Prostate gland (tissue), 2 donors: ENCODE data around the gene RAD51B. TPM values are rescaled to one million over a fixed set of nuclear protein-coding genes. Genes with fewer than 3 reads are reported as not detected.

Experiments
- DNase-seq: peaks from one replicate; pipeline ENCODE4 v3.0.0-alpha.2; 2019; ENCODE audit warnings: low spot score
- H3K27ac ChIP-seq, 2 donors: fragments of 200-600 bp; sonication (generic); 2 replicates each; pipeline ENCODE4 v1.5.1; 2017 to 2019
- H3K27me3 ChIP-seq: fragments of 200-600 bp; sonication (generic); replicated peaks from 2 replicates; pipeline ENCODE4 v1.5.1; 2019; ENCODE audit not compliant: insufficient read depth
- H3K36me3 ChIP-seq, 2 donors: fragments of 200-600 bp; sonication (generic); 1 replicate in 1 of 2; 2 replicates in 1 of 2; pipeline versions ENCODE4 v1.5.1 to v1.8.1; 2017 to 2019
- H3K4me1 ChIP-seq: fragments of 200-600 bp; sonication (generic); replicated peaks from 2 replicates; pipeline ENCODE4 v1.5.1; 2019
- H3K4me3 ChIP-seq, 2 donors: fragments of 200-600 bp; sonication (generic); 2 replicates each; pipeline ENCODE4 v1.5.1; 2017 to 2019
- H3K9me3 ChIP-seq: fragments of 200-600 bp; sonication (generic); 2 replicates; pipeline ENCODE4 v1.5.1; 2017
- CTCF ChIP-seq, 4 experiments: fragments of 200-600 bp in 2 of 4; fragments of 450-650 bp in 2 of 4; sonication (generic) in 2 of 4; IDR thresholded peaks; 1 replicate in 3 of 4; 2 replicates in 1 of 4; pipeline ENCODE4 v1.5.1; 2016 to 2019; ENCODE audit warnings: antibody characterized with exemption in 4 of 4, mild to moderate bottlenecking in 2 of 4, moderate library complexity in 2 of 4
- POLR2A ChIP-seq: fragments of 450-650 bp; IDR thresholded peaks from one replicate; pipeline ENCODE4 v1.6.1; 2016; ENCODE audit warnings: antibody characterized with exemption, mild to moderate bottlenecking
- POLR2AphosphoS5 ChIP-seq: sonication (generic); formaldehyde crosslinking; IDR thresholded peaks from one replicate; pipeline ENCODE4 v1.6.1; 2017; ENCODE audit warnings: antibody characterized with exemption
- WGBS: methylation state at CpG from one replicate; pipeline ENCODE4 v1.1.5; 2018; 5-methylcytosine and 5-hydroxymethylcytosine counted together
- intact Hi-C: fragments of 100-400 bp; cut with DNase I; formaldehyde crosslinking; loops from one replicate; pipeline ENCODE4 v1.14.2; 2022
- total RNA-seq, 2 donors: library from RNA; depleted of rRNA; stranded (reverse); fragments of >200 nt; gene quantifications; one replicate each; pipeline ENCODE4 v1.1.0, GENCODE V29; 2016

Gene RAD51B
- total RNA-seq, 2 donors from 2014 or later = 14.9 to 35.8 TPM

DNA sequence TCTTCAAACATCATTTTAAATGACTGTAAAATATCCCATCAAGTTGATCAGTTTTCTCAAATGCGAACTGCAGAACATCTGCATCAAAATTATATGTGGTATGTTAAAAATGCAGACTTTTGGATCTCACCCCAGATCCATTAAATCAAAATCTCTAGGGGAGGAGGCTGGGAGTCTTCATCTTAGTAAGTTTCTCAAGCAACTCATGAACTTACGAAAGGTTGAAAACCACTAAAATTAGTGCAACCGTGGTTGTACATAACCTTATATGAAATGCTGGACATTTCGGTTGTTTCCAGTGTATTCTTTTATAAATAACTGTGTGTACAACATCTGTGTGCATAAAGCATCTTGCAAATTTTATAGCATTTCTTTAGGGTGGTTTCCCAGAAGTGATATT is 934.1 kb downstream of the RAD51B start:
- H3K4me1 ChIP-seq = no peaks in the 10 kb centered on the region
- no peak for TF ChIP-seq POLR2A
- TF ChIP-seq POLR2AphosphoS5 = no peak
- TF ChIP-seq CTCF (IDR thresholded peaks at IDR 0.05) = no peak
- no peaks in the 10 kb centered on the region for H3K36me3 ChIP-seq
- H3K27me3 ChIP-seq = no peaks in the 10 kb centered on the region
- no peak for DNase-seq
- no peak overlapping the region for H3K27ac ChIP-seq
- WGBS = 61% methylated on average over 4 of the region's 4 CpGs
- no peaks in the 10 kb centered on the region for H3K9me3 ChIP-seq
- no peak overlapping the region for H3K4me3 ChIP-seq
- intact Hi-C loops = no loop called here

GRCh38 chr14:68755016-68755353 is 935.4 kb downstream of the RAD51B start:
- intact Hi-C loops = no loop called here
- no peak overlapping the region for H3K27ac ChIP-seq
- H3K27me3 ChIP-seq = no peaks in the 10 kb centered on the region
- WGBS = 94% methylated on average over 3 of the region's 3 CpGs
- TF ChIP-seq CTCF (IDR thresholded peaks at IDR 0.05) = no peak
- TF ChIP-seq POLR2A = no peak
- no peak for TF ChIP-seq POLR2AphosphoS5
- DNase-seq = no peak
- H3K4me1 ChIP-seq = no peaks in the 10 kb centered on the region
- no peaks in the 10 kb centered on the region for H3K9me3 ChIP-seq
- H3K36me3 ChIP-seq = no peaks in the 10 kb centered on the region
- H3K4me3 ChIP-seq = no peak overlapping the region

GRCh38 chr14:68756000-68756481 is 936.5 kb downstream of the RAD51B start:
- Histone ChIP-seq H3K36me3 (no peaks in the 10 kb centered on the region), H3K27ac (no peak overlapping the region), H3K4me1 (no peaks in the 10 kb centered on the region), H3K4me3 (no peak overlapping the region), H3K27me3 (no peaks in the 10 kb centered on the region), H3K9me3 (no peaks in the 10 kb centered on the region)
- intact Hi-C loops = no loop called here
- DNase-seq = no peak
- TF ChIP-seq CTCF (IDR thresholded peaks at IDR 0.05) (no peak), POLR2A (no peak), POLR2AphosphoS5 (no peak)
- WGBS = 66% methylated on average over 7 of the region's 7 CpGs

DNA sequence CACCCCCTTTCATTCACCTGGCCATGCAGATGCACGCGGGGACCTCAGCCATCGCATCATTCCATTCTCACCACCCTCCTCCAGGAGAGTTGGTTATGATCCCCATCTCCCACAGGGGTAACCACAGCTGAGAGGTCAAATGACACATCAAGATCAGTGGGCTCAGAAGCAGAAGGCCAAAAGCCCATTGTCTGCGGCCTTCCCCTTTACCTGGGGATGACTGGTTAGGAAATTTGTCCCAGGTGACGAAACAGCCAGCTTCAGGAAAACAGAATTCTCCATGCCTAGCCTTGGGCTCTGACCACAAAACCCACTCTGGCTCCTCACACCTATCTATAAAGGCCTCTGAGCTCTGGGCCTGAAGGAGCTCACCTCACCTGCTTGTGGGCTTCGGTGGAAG is 937.2 kb downstream of the RAD51B start:
- Histone ChIP-seq H3K27me3 (no peaks in the 10 kb centered on the region), H3K36me3 (no peaks in the 10 kb centered on the region), H3K9me3 (no peaks in the 10 kb centered on the region), H3K4me1 (no peaks in the 10 kb centered on the region), H3K4me3 (no peak overlapping the region), H3K27ac (no peak overlapping the region)
- DNase-seq = no peak
- 100% methylated on average over 6 of the region's 6 CpGs for WGBS
- intact Hi-C loops = no loop called here
- TF ChIP-seq POLR2AphosphoS5 = no peak
- no peak for TF ChIP-seq POLR2A
- no peak for TF ChIP-seq CTCF (IDR thresholded peaks at IDR 0.05)

- no peak for DNase-seq
- 77% methylated on average over 4 of the region's 4 CpGs for WGBS
- intact Hi-C loops = no loop called here
- TF ChIP-seq CTCF (IDR thresholded peaks at IDR 0.05) (no peak), POLR2A (no peak), POLR2AphosphoS5 (no peak)
- no peak overlapping the region for H3K4me3 ChIP-seq
- H3K36me3 ChIP-seq = no peaks in the 10 kb centered on the region
- no peak overlapping the region for H3K27ac ChIP-seq
- no peaks in the 10 kb centered on the region for H3K4me1 ChIP-seq
- no peaks in the 10 kb centered on the region for H3K9me3 ChIP-seq
- no peaks in the 10 kb centered on the region for H3K27me3 ChIP-seq
These were observed 938.1 kb downstream of the RAD51B start for GRCh38 chr14:68757618-68758081.
